Gastrocnemius medialis (tissue), 4 donors: ENCODE results near the gene IRF2.

ENCODE experiments used
- CTCF ChIP-seq, 5 experiments: fragments of 450-650 bp in 3 of 5; fragments of 200-600 bp in 2 of 5; sonication (generic) in 2 of 5; IDR thresholded peaks in 4 of 5; conservative IDR thresholded peaks in 1 of 5; 1 replicate in 4 of 5; 2 replicates in 1 of 5; pipeline ENCODE4 v1.5.1; 2016 to 2019; ENCODE audit warnings: antibody characterized with exemption in 5 of 5, mild to moderate bottlenecking in 3 of 5, moderate library complexity in 3 of 5
- POLR2A ChIP-seq, 2 donors: fragments of 450-650 bp; IDR thresholded peaks; one replicate each; pipeline ENCODE4 v1.6.1; 2017; ENCODE audit warnings: antibody characterized with exemption in 2 of 2, mild to moderate bottlenecking in 2 of 2, moderate library complexity in 2 of 2

DNA sequence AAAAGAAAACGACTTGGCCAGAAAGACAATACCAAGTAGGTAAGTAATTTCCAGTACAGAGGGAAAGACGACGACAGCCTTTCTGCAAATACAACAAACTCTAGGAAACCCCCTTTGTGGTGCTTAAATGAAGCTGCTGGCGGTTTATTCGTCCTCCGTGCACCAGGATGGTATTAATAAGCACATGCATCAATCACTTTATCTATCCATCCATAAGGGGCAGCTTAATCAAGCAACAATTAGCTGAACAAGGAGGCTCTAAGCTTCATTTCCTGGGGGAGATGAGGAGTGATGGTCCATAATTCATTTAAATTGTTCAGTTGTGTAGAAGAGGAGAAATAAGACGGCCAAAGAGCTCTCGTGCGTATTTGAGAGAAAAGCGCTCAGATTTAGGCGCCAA lies 26.2 kb downstream of the IRF2 start:
- TF ChIP-seq CTCF (IDR thresholded peaks at IDR 0.05 in 4 of 5, conservative IDR thresholded peaks at IDR 0.05 in 1 of 5), result no peak
- TF ChIP-seq POLR2A (IDR thresholded peaks at IDR 0.05), result no peak
